A673 (cell line): ENCODE data around the gene THSD4. TPM values are rescaled to one million over a fixed set of nuclear protein-coding genes. Genes with fewer than 3 reads are reported as not detected.

Source experiments
- BruUV-seq: library from RNA; stranded (reverse); fragments of 400-500 nt; replicated peaks from 2 replicates; lab custom pipeline; 2021; lab: Mats Ljungman, UMichigan
- CTCF ChIA-PET: fragments of 300-600 bp; sonication (Branson Sonifier 250); formaldehyde crosslinking; loops from one replicate; lab custom pipeline; 2022; ENCODE audit warnings: antibody characterized with exemption; lab: Charles Lee
- POLR2A ChIA-PET: fragments of 300-600 bp; sonication (Branson Sonifier 250); formaldehyde crosslinking; loops from one replicate; lab custom pipeline; 2022; ENCODE audit warnings: antibody characterized with exemption; ENCODE audit not compliant: low non-redundant PET; lab: Charles Lee
- DNase-seq: peaks from one replicate; pipeline ENCODE4 v3.0.0-alpha.2; 2015; ENCODE audit warnings: low spot score
- H3K27ac ChIP-seq: fragments of 200-600 bp; sonication (generic); 2 replicates; pipeline ENCODE4 v1.5.1; 2016; ENCODE audit warnings: mixed run types, low read depth, mild to moderate bottlenecking, mixed read lengths, antibody characterized with exemption, low read length; ENCODE audit not compliant: poor library complexity, severe bottlenecking
- H3K27me3 ChIP-seq: fragments of 200-600 bp; sonication (generic); replicated peaks from 2 replicates; pipeline ENCODE4 v1.6.1; 2017; ENCODE audit warnings: mixed run types, low read depth, mild to moderate bottlenecking, mixed read lengths, antibody characterized with exemption, low read length; ENCODE audit not compliant: insufficient read depth, poor library complexity
- H3K36me3 ChIP-seq: fragments of 200-600 bp; sonication (generic); 2 replicates; pipeline ENCODE4 v1.6.1; 2016; ENCODE audit warnings: mixed run types, mild to moderate bottlenecking, mixed read lengths, antibody characterized with exemption, low read length; ENCODE audit not compliant: insufficient read depth, poor library complexity, severe bottlenecking
- H3K4me1 ChIP-seq: fragments of 200-600 bp; sonication (generic); 2 replicates; pipeline ENCODE4 v1.6.1; 2017; ENCODE audit warnings: mixed run types, mild to moderate bottlenecking, mixed read lengths, antibody characterized with exemption, low read length; ENCODE audit not compliant: insufficient read depth, poor library complexity, severe bottlenecking
- H3K4me3 ChIP-seq: fragments of 200-600 bp; sonication (generic); 2 replicates; pipeline ENCODE4 v1.5.1; 2016; ENCODE audit warnings: low read depth, mixed run types, mild to moderate bottlenecking, mixed read lengths, low read length; ENCODE audit not compliant: poor library complexity, severe bottlenecking
- H3K9me3 ChIP-seq: fragments of 200-600 bp; sonication (generic); 2 replicates; pipeline ENCODE4 v1.6.1; 2016; ENCODE audit warnings: mixed run types, low read depth, mild to moderate bottlenecking, mixed read lengths, antibody characterized with exemption, low read length; ENCODE audit not compliant: poor library complexity, severe bottlenecking
- EZH2 ChIP-seq: fragments of 200-600 bp; sonication (generic); IDR thresholded peaks from 2 replicates; pipeline ENCODE4 v1.6.1; 2017; ENCODE audit warnings: borderline replicate concordance, low read depth, mild to moderate bottlenecking, mixed read lengths, antibody characterized with exemption, low read length; ENCODE audit not compliant: poor library complexity, severe bottlenecking
- intact Hi-C: fragments of 100-400 bp; cut with micrococcal nuclease; formaldehyde crosslinking; loops from one replicate; pipeline ENCODE4 v1.10.0; 2022; ENCODE audit not compliant: unreplicated experiment
- total RNA-seq: library from RNA; stranded (reverse); gene quantifications from 2 replicates; pipeline ENCODE4 v1.2.3, GENCODE V29; 2021
- TF ChIP-seq, protein P1 (sequence below): fragments of 300-800, 200-600 bp; sonication (generic); conservative IDR thresholded peaks from 2 replicates; pipeline ENCODE4 v1.5.1; 2017; ENCODE audit warnings: low read depth, mild to moderate bottlenecking, antibody characterized with exemption, low read length, moderate library complexity, mixed read lengths

The THSD4 gene
- total RNA-seq, 1 experiment from 2014 or later = 2.4 TPM

DNA sequence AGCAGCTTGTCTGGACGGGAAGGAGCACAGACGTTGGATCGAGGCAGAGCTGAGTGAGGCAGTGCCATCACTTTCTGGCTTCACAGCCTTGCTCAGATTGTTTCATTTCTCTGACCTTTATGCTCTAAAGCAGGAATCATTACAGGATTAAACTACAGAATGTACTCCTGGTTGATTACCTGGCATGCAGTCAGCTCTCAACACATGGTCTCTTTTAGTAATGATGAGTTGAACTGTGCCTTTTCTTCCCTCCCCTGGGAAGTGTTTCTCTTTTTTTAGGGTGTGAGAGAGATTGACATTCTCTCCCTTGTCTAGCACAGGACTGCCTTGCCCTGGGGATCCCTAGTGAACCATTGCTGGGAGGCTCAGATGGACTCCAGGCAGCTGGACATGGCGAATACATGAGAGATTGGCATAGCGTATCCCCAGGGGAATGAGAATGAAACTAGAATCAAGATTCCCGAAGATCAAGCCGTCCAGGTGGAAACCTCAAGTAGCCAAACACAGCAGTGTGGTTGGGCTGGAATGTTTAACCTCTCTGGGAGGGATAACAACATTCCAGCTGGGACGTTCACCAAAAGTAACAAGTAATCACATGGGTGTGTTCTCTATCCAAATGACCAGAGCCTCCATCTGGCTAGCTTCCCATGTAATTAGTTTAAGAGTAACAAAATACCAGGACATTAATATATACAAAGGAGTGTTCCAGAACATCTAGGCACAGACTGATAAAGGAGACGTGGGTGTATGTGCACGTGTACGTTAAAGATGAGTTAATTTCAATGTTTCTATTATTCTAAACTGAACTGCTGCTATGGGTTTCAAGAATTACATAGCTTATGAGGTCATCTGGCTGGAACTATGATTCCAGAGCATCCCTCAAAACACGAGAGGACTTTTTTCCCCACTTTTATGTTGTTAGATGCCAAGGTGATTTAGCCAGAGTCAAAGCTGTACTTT lies 576.5 kb downstream of the THSD4 start:
- H3K27ac ChIP-seq = no peak overlapping the region
- no peak overlapping the region for H3K4me3 ChIP-seq
- BruUV-seq = no TSS peak
- no peaks in the 10 kb centered on the region for H3K4me1 ChIP-seq
- intact Hi-C loops = no loop called here
- no peaks in the 10 kb centered on the region for H3K27me3 ChIP-seq
- DNase-seq = no peak
- ChIA-PET POLR2A (no interaction called here), CTCF (no interaction called here)
- no peak for TF ChIP-seq EZH2
- H3K36me3 ChIP-seq = no peaks in the 10 kb centered on the region
- H3K9me3 ChIP-seq = no peaks in the 10 kb centered on the region

DNA sequence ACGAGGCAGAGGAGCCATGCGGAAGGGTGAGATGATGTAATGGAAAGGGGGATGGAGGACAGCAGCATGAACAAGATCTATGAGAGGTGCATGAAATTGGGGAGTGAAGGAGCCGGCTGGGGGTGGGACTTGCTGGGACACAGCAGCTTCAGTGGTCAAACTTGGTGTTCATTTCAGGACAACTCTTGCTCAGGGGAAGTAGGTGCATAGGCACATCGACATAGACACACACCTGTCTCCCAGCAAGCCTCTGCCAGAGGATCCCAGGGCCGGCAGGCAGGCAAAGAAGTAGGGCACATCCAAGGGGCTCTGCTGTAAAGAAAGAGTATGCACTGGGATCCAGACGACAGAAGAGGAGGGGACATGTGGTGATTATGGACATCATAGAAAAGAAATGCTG lies 582.0 kb downstream of the THSD4 start:
- POLR2A ChIA-PET = no interaction called here
- no TSS peak for BruUV-seq
- no peaks in the 10 kb centered on the region for H3K36me3 ChIP-seq
- H3K4me1 ChIP-seq = no peaks in the 10 kb centered on the region
- no peak overlapping the region for H3K4me3 ChIP-seq
- H3K27ac ChIP-seq = no peak overlapping the region
- CTCF ChIA-PET = no interaction called here
- no peaks in the 10 kb centered on the region for H3K27me3 ChIP-seq
- H3K9me3 ChIP-seq = no peaks in the 10 kb centered on the region
- TF ChIP-seq, protein P1, sequence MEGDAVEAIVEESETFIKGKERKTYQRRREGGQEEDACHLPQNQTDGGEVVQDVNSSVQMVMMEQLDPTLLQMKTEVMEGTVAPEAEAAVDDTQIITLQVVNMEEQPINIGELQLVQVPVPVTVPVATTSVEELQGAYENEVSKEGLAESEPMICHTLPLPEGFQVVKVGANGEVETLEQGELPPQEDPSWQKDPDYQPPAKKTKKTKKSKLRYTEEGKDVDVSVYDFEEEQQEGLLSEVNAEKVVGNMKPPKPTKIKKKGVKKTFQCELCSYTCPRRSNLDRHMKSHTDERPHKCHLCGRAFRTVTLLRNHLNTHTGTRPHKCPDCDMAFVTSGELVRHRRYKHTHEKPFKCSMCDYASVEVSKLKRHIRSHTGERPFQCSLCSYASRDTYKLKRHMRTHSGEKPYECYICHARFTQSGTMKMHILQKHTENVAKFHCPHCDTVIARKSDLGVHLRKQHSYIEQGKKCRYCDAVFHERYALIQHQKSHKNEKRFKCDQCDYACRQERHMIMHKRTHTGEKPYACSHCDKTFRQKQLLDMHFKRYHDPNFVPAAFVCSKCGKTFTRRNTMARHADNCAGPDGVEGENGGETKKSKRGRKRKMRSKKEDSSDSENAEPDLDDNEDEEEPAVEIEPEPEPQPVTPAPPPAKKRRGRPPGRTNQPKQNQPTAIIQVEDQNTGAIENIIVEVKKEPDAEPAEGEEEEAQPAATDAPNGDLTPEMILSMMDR = no peak
- no peak for TF ChIP-seq EZH2
- intact Hi-C loops = no loop called here
- no peak for DNase-seq

DNA sequence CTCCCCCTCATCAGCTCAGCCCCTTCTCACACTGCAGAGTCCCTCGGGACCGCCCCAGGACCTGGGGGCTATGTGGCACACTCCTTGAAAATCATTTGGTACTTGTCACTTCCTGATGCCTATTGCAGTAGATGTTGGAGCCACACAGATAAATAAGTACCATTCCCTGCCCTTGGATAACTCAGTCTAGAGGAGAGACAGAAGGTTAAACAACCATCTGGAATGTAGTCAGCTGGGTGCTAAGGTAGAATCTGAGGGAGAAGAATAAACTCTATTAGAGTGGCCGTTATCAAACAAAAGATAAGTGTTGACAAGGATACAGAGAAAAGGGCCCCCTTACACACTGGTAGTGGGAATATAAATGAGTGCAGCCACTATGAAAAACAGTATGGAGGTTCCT lies 582.8 kb downstream of the THSD4 start:
- H3K27ac ChIP-seq = no peak overlapping the region
- ChIA-PET POLR2A (no interaction called here), CTCF (no interaction called here)
- TF ChIP-seq EZH2 = no peak
- TF ChIP-seq, protein P1 = no peak
- no peaks in the 10 kb centered on the region for H3K9me3 ChIP-seq
- no peaks in the 10 kb centered on the region for H3K4me1 ChIP-seq
- H3K27me3 ChIP-seq = no peaks in the 10 kb centered on the region
- no peak overlapping the region for H3K4me3 ChIP-seq
- BruUV-seq = no TSS peak
- no peak for DNase-seq
- intact Hi-C loops = no loop called here
- H3K36me3 ChIP-seq = no peaks in the 10 kb centered on the region

DNA sequence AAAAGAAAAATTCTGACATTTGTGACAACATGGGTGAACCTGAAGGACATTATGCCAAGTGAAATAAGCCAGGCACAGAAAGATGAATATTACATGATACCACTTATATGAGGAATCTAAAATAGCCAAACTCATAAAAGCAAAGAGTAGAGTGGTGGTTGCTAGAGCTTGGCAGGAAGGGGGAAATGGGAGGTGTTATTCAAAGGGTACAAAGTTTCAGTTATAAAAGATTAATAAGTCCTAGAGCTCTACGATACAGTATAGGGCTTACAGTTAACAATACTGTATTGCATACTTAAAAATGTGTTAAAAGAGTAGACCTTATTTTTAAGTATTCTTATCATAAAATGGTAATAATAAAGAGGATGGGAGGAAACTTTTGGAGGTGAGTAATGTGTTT lies 583.5 kb downstream of the THSD4 start:
- Histone ChIP-seq H3K36me3 (no peaks in the 10 kb centered on the region), H3K27ac (no peak overlapping the region), H3K9me3 (no peaks in the 10 kb centered on the region), H3K4me3 (no peak overlapping the region), H3K4me1 (no peaks in the 10 kb centered on the region), H3K27me3 (no peaks in the 10 kb centered on the region)
- ChIA-PET POLR2A (no interaction called here), CTCF (no interaction called here)
- TF ChIP-seq EZH2 = no peak
- TF ChIP-seq, protein P1 = no peak
- BruUV-seq = no TSS peak
- no peak for DNase-seq
- intact Hi-C loops = no loop called here
